ENCODE results near the gene LAP3. TPM values are rescaled to one million over a fixed set of nuclear protein-coding genes. Genes with fewer than 3 reads are reported as not detected.

LAP3 gene
- total RNA-seq, result 96.2 and 119 TPM in 2 replicates

DNA sequence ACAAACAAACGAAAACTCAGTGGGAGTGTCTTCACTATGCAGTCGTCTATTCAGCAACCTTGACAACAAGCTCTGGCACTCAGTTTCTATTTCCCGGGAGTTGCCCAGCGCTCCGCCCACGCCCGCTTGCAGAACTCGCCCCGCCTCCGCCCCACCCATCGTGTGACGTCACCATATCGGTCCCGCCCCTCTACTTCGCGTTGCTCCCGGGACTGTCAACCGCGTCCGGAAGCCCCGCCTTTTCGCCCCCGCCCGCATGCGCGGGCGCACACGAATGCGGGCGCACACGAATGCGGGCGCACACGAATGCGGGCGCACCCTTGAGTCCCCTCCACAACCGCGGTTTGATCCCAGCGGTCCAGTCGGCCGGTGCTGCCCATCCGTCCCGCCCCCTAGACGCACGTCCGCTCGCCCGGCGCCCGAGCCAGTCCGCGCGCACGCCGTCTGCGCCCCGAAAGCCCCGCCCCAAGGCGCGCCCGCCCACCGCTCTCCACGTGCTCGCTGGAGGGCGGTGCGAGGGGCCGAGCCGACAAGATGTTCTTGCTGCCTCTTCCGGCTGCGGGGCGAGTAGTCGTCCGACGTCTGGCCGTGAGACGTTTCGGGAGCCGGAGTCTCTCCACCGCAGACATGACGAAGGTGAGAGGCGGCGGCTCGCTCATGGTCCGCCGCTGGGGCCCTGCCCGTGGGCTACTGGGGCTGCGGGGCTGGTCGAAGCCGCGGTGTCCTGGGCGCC lies at the start of gene LAP3:
Gene LAP3, plus strand, starts transcription at position 267 of the 733 bp plus-strand sequence. Its CDS starts 268 bp downstream, at position 535.

DNA sequence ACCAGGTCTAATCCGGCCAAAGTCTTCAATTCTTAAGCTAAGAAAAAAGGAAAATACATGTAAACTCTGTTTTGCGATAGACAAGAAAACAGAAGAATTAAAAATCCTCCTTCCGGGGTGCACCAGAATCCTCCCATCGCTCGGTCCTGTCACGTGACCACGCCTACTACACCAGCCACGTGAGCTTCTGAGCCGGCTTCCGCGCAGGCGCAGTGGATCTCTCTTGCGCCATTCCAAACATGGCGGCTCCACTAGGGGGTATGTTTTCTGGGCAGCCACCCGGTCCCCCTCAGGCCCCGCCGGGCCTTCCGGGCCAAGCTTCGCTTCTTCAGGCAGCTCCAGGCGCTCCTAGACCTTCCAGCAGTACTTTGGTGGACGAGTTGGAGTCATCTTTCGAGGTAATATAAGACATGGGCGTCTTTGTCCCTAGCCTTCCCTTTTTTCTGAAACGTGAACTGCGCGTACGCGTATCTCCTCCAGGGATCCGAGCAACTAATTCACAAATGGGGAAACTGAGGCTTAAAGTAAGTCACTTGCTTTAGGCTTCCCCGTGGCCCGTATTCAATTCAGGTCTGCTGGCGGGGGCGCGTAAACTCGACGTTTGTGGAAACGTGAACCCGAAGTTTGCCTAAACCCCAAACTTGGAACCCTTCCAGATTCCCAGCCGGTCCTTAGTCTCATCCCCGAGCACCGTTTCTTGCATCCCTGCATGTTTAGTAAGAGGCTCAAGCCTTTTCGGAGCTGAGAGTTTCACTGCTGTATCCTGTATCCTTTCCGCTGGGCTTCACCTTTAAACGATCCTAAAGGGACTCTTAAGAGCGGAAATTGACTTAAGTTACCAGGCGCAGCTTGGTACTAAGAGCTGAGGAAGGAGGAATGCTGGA lies 37.7 kb downstream of the LAP3 start, which contains the start of gene MED28:
Gene MED28, plus strand, starts transcription at position 226 of the 884 bp plus-strand sequence. Its CDS starts 14 bp downstream, at position 240.

Other genes starting within 250 kb of the LAP3 start
- gene QDPR, start 65.1 kb upstream of the LAP3 start, total RNA-seq, result 13.9 and 18.2 TPM in 2 replicates
- gene CLRN2, start 62.0 kb upstream of the LAP3 start, total RNA-seq, result not detected in 2 replicates
- gene MED28, start 37.4 kb downstream of the LAP3 start, total RNA-seq, result 8.4 and 10.7 TPM in 2 replicates
- under 0.01 TPM in 1 of 2 replicates, not detected in the other for gene FAM184B, start 204.4 kb downstream of the LAP3 start, total RNA-seq
- gene DCAF16, start 233.6 kb downstream of the LAP3 start, total RNA-seq, result 21.9 and 29.2 TPM in 2 replicates
- 2.2 and 62.7 TPM in 2 replicates for gene NCAPG, start 233.8 kb downstream of the LAP3 start, total RNA-seq

All from placental pericyte (primary cell).